HepG2 (cell line): Measurements from ENCODE around the gene PPP1R9A. TPM values are rescaled to one million over a fixed set of nuclear protein-coding genes. Genes with fewer than 3 reads are reported as not detected.
A peak's percentile ranks its signal among the peaks of the same experiment; 100 is the strongest.

Experiments used
- AGO1 ChIP-seq: fragments of 200-400 bp; formaldehyde crosslinking; IDR thresholded peaks from 2 replicates; pipeline ENCODE4 v1.6.1; 2017; ENCODE audit warnings: mild to moderate bottlenecking, low read depth, low read length, moderate library complexity; ENCODE audit not compliant: poor library complexity, severe bottlenecking
- CCAR2 ChIP-seq: fragments of 200-400 bp; formaldehyde crosslinking; optimal IDR thresholded peaks from 2 replicates; pipeline ENCODE3; 2018; ENCODE audit warnings: low read depth, mild to moderate bottlenecking, low read length, moderate library complexity
- E2F5 ChIP-seq: sonication (generic); formaldehyde crosslinking; conservative IDR thresholded peaks from 2 replicates; pipeline ENCODE4 v1.4.0; 2020; ENCODE audit warnings: missing genetic modification reagents
- ETV5 ChIP-seq: IDR thresholded peaks from 2 replicates; pipeline ENCODE4 v1.6.1; 2018; ENCODE audit warnings: missing biosample characterization, missing genetic modification reagents, inconsistent platforms, borderline replicate concordance
- KMT2B ChIP-seq: IDR thresholded peaks from 2 replicates; pipeline ENCODE4 v1.6.1; 2016; ENCODE audit warnings: missing genetic modification reagents, missing compliant biosample characterization
- MAFF ChIP-seq: IDR thresholded peaks from 2 replicates; pipeline ENCODE4 v1.6.1; 2011; ENCODE audit warnings: low read depth, low read length, improper control_type of control experiment
- SNAI1 ChIP-seq: sonication (generic); formaldehyde crosslinking; IDR thresholded peaks from 2 replicates; pipeline ENCODE4 v1.5.0; 2020; ENCODE audit warnings: mild to moderate bottlenecking, missing genetic modification reagents, borderline replicate concordance
- SNAPC2 ChIP-seq: sonication (generic); formaldehyde crosslinking; IDR thresholded peaks from 2 replicates; pipeline ENCODE4 v1.8.1; 2022; ENCODE audit warnings: mild to moderate bottlenecking, missing genetic modification reagents
- ZBED4 ChIP-seq: sonication (generic); formaldehyde crosslinking; IDR thresholded peaks from 2 replicates; pipeline ENCODE4 v1.4.0; 2020; ENCODE audit warnings: missing genetic modification reagents, borderline replicate concordance
- ZBTB21 ChIP-seq: sonication (generic); formaldehyde crosslinking; IDR thresholded peaks from 2 replicates; pipeline ENCODE4 v1.4.0; 2020; ENCODE audit warnings: missing genetic modification reagents
- ZMAT5 ChIP-seq: sonication (generic); formaldehyde crosslinking; IDR thresholded peaks from 2 replicates; pipeline ENCODE4 v1.5.0; 2020; ENCODE audit warnings: mild to moderate bottlenecking, low read depth, missing genetic modification reagents, borderline replicate concordance
- ZNF451 ChIP-seq: sonication (generic); formaldehyde crosslinking; IDR thresholded peaks from 2 replicates; pipeline ENCODE4 v1.5.0; 2020; ENCODE audit warnings: mild to moderate bottlenecking, missing genetic modification reagents
- ZNF549 ChIP-seq: sonication (generic); formaldehyde crosslinking; IDR thresholded peaks from 2 replicates; pipeline ENCODE4 v1.5.0; 2020; ENCODE audit warnings: missing genetic modification reagents
- ZNF564 ChIP-seq: sonication (generic); formaldehyde crosslinking; IDR thresholded peaks from 2 replicates; pipeline ENCODE4 v1.8.1; 2023; ENCODE audit warnings: mild to moderate bottlenecking, missing genetic modification reagents
- polyA plus RNA-seq, 8 experiments: library from polyadenylated mRNA; depleted of rRNA in 3 of 8; stranded (reverse) in 7 of 8; unstranded in 1 of 8; fragments of >200 nt; fragmentation: Illumina TruSeq in 4 of 8; extraction: Trizol in 4 of 8; gene quantifications; 2 replicates each; pipeline versions ENCODE4 v1.2.1 to v1.2.3, GENCODE V29; 2011 to 2016; ENCODE audit warnings: low read depth in 4 of 8, missing spikeins in 1 of 8, mixed read lengths in 1 of 8; ENCODE audit not compliant: insufficient read depth in 1 of 8
- total RNA-seq, 5 experiments: library from RNA; depleted of rRNA; stranded (reverse); fragments of >200 nt; fragmentation: Illumina TruSeq; extraction: Trizol; gene quantifications; 2 replicates each; pipeline ENCODE4 v1.2.3, GENCODE V29; 2016; ENCODE audit warnings: low read depth in 1 of 5
- TF ChIP-seq, protein P1 (sequence below): sonication (generic); formaldehyde crosslinking; IDR thresholded peaks from 2 replicates; pipeline ENCODE4 v1.8.1; 2023; ENCODE audit warnings: mild to moderate bottlenecking, moderate library complexity, missing genetic modification reagents
- TF ChIP-seq, protein P2 (sequence below): sonication (generic); formaldehyde crosslinking; IDR thresholded peaks from 2 replicates; pipeline ENCODE4 v1.4.0; 2020; ENCODE audit warnings: missing genetic modification reagents, mild to moderate bottlenecking, borderline replicate concordance

PPP1R9A gene
- total and polyA plus RNA-seq, 2 of the 13 experiments (the other 11 are each of a cell fraction or from before 2014, with no cell fraction given): 11.4 to 31.9 TPM

- TF ChIP-seq, protein P1, sequence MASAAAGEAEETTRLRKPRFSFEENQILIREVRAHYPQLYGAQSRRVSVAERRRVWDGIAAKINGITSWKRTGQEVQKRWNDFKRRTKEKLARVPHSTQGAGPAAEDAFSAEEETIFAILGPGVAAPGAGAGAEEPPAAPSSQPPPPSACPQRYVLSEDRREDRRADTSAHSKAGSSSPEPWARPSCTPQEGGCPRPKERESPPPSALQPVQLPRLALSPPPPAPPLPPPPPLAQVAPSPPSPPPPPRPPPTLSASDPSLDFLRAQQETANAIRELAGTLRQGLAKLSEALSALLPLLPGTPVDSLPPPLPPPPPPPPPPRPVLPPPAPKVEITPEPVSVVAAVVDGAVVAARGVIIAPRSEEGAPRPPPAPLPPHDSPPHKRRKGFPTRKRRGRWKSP (CRISPR knock-in tag): no peak
- TF ChIP-seq ETV5 (CRISPR knock-in tag): peak; percentile 83
- no peak for TF ChIP-seq E2F5 (CRISPR knock-in tag)
- no peak for TF ChIP-seq AGO1
- no peak for TF ChIP-seq ZNF451 (CRISPR knock-in tag)
- TF ChIP-seq ZMAT5 (CRISPR knock-in tag): no peak
- TF ChIP-seq MAFF: no peak
- TF ChIP-seq ZBED4 (CRISPR knock-in tag): peak; percentile 38; the same call in 1 of the 2 replicates
- no peak for TF ChIP-seq SNAPC2
- 0 out of 2 replicates have a peak, but pooled peaks have one; percentile 55 for TF ChIP-seq ZNF549 (CRISPR knock-in tag)
- peak; percentile 72; the same call in 1 of the 2 replicates for TF ChIP-seq KMT2B (CRISPR knock-in tag)
- TF ChIP-seq, protein P2, sequence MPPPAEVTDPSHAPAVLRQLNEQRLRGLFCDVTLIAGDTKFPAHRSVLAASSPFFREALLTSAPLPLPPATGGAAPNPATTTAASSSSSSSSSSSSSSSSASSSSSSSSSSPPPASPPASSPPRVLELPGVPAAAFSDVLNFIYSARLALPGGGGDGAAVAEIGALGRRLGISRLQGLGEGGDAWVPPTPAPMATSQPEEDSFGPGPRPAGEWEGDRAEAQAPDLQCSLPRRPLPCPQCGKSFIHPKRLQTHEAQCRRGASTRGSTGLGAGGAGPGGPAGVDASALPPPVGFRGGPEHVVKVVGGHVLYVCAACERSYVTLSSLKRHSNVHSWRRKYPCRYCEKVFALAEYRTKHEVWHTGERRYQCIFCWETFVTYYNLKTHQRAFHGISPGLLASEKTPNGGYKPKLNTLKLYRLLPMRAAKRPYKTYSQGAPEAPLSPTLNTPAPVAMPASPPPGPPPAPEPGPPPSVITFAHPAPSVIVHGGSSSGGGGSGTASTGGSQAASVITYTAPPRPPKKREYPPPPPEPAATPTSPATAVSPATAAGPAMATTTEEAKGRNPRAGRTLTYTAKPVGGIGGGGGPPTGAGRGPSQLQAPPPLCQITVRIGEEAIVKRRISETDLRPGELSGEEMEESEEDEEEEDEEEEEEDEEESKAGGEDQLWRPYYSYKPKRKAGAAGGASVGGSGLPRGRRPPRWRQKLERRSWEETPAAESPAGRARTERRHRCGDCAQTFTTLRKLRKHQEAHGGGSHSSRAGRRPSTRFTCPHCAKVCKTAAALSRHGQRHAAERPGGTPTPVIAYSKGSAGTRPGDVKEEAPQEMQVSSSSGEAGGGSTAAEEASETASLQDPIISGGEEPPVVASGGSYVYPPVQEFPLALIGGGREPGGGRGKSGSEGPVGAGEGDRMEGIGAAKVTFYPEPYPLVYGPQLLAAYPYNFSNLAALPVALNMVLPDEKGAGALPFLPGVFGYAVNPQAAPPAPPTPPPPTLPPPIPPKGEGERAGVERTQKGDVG (CRISPR knock-in tag): no peak
- TF ChIP-seq SNAI1 (CRISPR knock-in tag): peak; percentile 91
- TF ChIP-seq ZNF564 (CRISPR knock-in tag): no peak
- TF ChIP-seq CCAR2: no peak
- TF ChIP-seq ZBTB21 (CRISPR knock-in tag): no peak
Observed at GRCh38 chr7:94907026-94907810, at the start of gene PPP1R9A (continued).
